Pancreas (tissue), 10 donors: Measurements from ENCODE around the gene RICTOR. TPM values are rescaled to one million over a fixed set of nuclear protein-coding genes. Genes with fewer than 3 reads are reported as not detected.

Experiments
- ATAC-seq, 4 donors: fragments of 200-7000 bp; cut with Tn5 transposase; one replicate each; pipeline versions ENCODE4 v1.8.0 to v1.9.1; 2020; ENCODE audit warnings: mild to moderate bottlenecking in 4 of 4, moderate library complexity in 4 of 4
- DNase-seq, 6 donors: peaks; one replicate each; pipeline ENCODE4 v3.0.0-alpha.2; 2020
- FAIRE-seq: peaks from 2 replicates; lab custom pipeline; 2012; peaks lifted over from hg19 to GRCh38; lab: Jason Lieb, UNC
- H3K27ac ChIP-seq, 4 donors: fragments of 200-600 bp; sonication (generic); 1 replicate in 3 of 4; 2 replicates in 1 of 4; pipeline versions ENCODE4 v1.5.0 to v1.8.0; 2020
- H3K27me3 ChIP-seq, 4 donors: fragments of 200-600 bp; one replicate each; pipeline ENCODE4 v1.8.0; 2021
- H3K36me3 ChIP-seq, 3 donors: fragments of 200-600 bp; sonication (generic) in 1 of 3; one replicate each; pipeline versions ENCODE4 v1.5.0 to v1.8.0; 2020 to 2021
- H3K4me1 ChIP-seq, 3 donors: fragments of 200-600 bp; one replicate each; pipeline ENCODE4 v1.8.0; 2021
- H3K4me3 ChIP-seq, 4 donors: fragments of 200-600 bp; sonication (generic) in 2 of 4; one replicate each; pipeline versions ENCODE4 v1.5.0 to v1.8.0; 2020 to 2021
- H3K9me3 ChIP-seq, 4 donors: fragments of 200-600 bp; one replicate each; pipeline ENCODE4 v1.8.0; 2021
- WGBS, 2 donors: extraction: QIAGEN DNeasy Blood & Tissue Kit; methylation state at CpG; one replicate each; pipeline ENCODE4 v1.1.7; 2013; 5-methylcytosine and 5-hydroxymethylcytosine counted together
- intact Hi-C, 3 donors: fragments of 100-400 bp; cut with DNase I; formaldehyde crosslinking; loops; one replicate each; pipeline versions ENCODE4 v1.11.1 to v1.14.2; 2022
- polyA plus RNA-seq, 2 donors: library from polyadenylated mRNA; stranded (reverse); fragments of 200-250 nt; gene quantifications; one replicate each; pipeline ENCODE4 v1.2.3, GENCODE V29; 2013
- total RNA-seq, 6 donors: library from RNA; stranded (reverse); fragmentation: NEBNext Ultra II Directional in 4 of 6; extraction: Animal tissue kit (Norgen Biotek cat#: 25700) in 4 of 6; gene quantifications; one replicate each; pipeline versions ENCODE4 v1.2.1 to v1.2.4, GENCODE V29; 2021 to 2023
- TF ChIP-seq, protein P1 (sequence below), 4 donors: fragments of 200-600 bp; sonication (generic) in 3 of 4; IDR thresholded peaks; one replicate each; pipeline versions ENCODE4 v1.5.0 to v1.8.0; 2021; ENCODE audit warnings: antibody characterized with exemption in 4 of 4
- donor health status: healthy with polysubstance abuse.
- donor health status: DM: no; HTN: no; CAD: no; lungs with moderate emphysema.
- donor health status: DM: no; HTN: no; CAD: no.
- donor health status: control.
- donor health status: control.
- donor health status: Bipolar disorder and iron deficiency.
- donor health status: DM: yes; HTN: yes; CAD: no.
- donor health status: DM: no; HTN: no; CAD: no.
- donor health status: DM: no; HTN: no; CAD: no.
- donor health status: DM: yes; HTN: yes; CAD: no.

RICTOR gene
- total and polyA plus RNA-seq, 8 donors = 4.2 to 23.0 (median 14.1) TPM

DNA sequence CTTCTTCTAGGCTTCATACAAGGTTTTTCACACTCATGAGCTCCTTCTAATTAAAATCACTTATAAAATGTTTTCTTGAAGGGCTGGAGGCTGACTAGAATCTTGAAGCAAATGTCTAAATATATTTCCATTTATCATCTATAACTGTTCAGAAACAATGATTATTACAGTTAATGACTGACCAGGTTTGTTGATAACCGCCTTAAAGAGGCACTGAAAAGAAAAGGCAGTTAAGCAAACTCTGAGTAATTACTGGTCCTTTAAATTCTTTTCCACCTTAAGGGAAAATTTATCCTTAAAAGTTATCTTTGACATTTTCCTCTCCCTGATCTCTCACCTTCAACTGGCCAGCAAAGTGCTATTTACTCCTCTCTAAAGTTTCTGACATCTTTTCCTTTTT is 43.2 kb downstream of the RICTOR start:
- peaks cover 6 to 18% (median 17%) of the 10 kb centered on the region in 3 donors for H3K4me1 ChIP-seq
- peak in 3 of 4 donors; percentile 14 to 75 (median 68) for ATAC-seq

DNA sequence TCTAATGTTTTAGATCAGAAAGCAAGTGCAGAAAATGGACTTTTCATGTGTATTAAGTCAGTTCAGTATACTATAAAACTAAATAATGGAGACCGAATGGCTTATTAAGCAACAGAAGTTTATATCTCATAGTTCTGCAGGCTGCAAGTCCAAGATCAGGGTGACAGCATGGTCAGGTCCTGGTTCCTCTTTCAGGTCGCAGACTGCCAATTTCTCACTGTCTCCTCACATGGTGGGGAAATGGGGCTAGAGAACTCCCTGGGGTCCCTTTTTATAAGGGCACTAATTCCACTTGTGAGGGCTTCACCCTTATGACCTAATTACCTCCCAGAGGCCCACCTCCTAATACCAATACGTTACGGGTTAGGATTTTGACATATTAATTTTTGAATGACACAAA is 48.7 kb downstream of the RICTOR start:
- DNase-seq (no peak), FAIRE-seq (no peak), ATAC-seq (no peak)
- H3K4me1 ChIP-seq = no peaks in the 10 kb centered on the region
- no peaks in the 10 kb centered on the region for H3K9me3 ChIP-seq
- no peaks in the 10 kb centered on the region for H3K36me3 ChIP-seq
- WGBS, 2 donors = 96 to 97% methylated on average over 4 of the region's 4 CpGs
- TF ChIP-seq, protein P1, sequence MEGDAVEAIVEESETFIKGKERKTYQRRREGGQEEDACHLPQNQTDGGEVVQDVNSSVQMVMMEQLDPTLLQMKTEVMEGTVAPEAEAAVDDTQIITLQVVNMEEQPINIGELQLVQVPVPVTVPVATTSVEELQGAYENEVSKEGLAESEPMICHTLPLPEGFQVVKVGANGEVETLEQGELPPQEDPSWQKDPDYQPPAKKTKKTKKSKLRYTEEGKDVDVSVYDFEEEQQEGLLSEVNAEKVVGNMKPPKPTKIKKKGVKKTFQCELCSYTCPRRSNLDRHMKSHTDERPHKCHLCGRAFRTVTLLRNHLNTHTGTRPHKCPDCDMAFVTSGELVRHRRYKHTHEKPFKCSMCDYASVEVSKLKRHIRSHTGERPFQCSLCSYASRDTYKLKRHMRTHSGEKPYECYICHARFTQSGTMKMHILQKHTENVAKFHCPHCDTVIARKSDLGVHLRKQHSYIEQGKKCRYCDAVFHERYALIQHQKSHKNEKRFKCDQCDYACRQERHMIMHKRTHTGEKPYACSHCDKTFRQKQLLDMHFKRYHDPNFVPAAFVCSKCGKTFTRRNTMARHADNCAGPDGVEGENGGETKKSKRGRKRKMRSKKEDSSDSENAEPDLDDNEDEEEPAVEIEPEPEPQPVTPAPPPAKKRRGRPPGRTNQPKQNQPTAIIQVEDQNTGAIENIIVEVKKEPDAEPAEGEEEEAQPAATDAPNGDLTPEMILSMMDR (IDR thresholded peaks at IDR 0.05) = no peak
- H3K4me3 ChIP-seq = no peak overlapping the region
- intact Hi-C loops = loop anchor here in 1 of 3 donors (10.0 kb wide), 1 partner anchor 49 kb away; the partner anchor contains the start of gene RICTOR
- no peak overlapping the region for H3K27ac ChIP-seq
- no peaks in the 10 kb centered on the region for H3K27me3 ChIP-seq

More for the DNA sequence above, 43.2 kb downstream of the RICTOR start:
- Histone ChIP-seq H3K9me3 (no peaks in the 10 kb centered on the region), H3K4me3 (no peak overlapping the region), H3K27ac (no peak overlapping the region), H3K27me3 (no peaks in the 10 kb centered on the region), H3K36me3 (no peaks in the 10 kb centered on the region)
- FAIRE-seq = no peak
- 36 to 41% methylated on average over 1 of the region's 1 CpG for WGBS, 2 donors
- intact Hi-C loops = no loop called here
- DNase-seq = no peak
- TF ChIP-seq, protein P1 (IDR thresholded peaks at IDR 0.05) = no peak

GRCh38 chr5:39024884-39025283 is 49.3 kb downstream of the RICTOR start:
- FAIRE-seq (no peak), DNase-seq (no peak), ATAC-seq (no peak)
- H3K36me3 ChIP-seq = no peaks in the 10 kb centered on the region
- H3K4me1 ChIP-seq = no peaks in the 10 kb centered on the region
- no peaks in the 10 kb centered on the region for H3K9me3 ChIP-seq
- TF ChIP-seq, protein P1 (IDR thresholded peaks at IDR 0.05) = no peak
- no peaks in the 10 kb centered on the region for H3K27me3 ChIP-seq
- no peak overlapping the region for H3K4me3 ChIP-seq
- intact Hi-C loops = loop anchor here in 1 of 3 donors (10.0 kb wide), 1 partner anchor 50 kb away; the partner anchor contains the start of gene RICTOR
- H3K27ac ChIP-seq = no peak overlapping the region

DNA sequence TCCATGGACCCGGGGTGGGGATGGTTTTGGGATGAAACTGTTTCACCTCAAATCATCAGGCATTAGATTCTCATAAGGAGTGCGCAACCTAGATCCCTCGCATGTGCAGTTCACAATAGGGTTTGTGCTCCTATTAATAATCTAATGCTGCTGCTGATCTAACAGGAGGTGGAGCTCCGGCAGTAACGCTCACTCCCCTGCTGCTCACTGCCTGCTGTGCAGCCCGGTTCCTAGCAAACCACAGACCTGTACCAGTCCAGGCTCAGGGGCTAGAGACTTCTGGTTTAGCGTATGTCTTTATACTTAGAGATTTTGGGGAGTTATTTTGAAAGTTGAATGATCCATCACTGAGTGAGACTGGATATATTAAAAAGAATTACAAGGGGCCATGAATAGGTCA is 50.2 kb downstream of the RICTOR start:
- peak in 1 of 6 donors; percentile 16 for DNase-seq
- H3K4me3 ChIP-seq = no peak overlapping the region
- no peak for FAIRE-seq
- no peak overlapping the region for H3K27ac ChIP-seq
- TF ChIP-seq, protein P1 (IDR thresholded peaks at IDR 0.05) = no peak
- 93 to 95% methylated on average over 7 of the region's 7 CpGs for WGBS, 2 donors
- H3K36me3 ChIP-seq = no peaks in the 10 kb centered on the region
- intact Hi-C loops = loop anchor here in 1 of 3 donors (10.0 kb wide), 1 partner anchor 51 kb away; the partner anchor contains the start of gene RICTOR
- no peaks in the 10 kb centered on the region for H3K27me3 ChIP-seq
- H3K4me1 ChIP-seq = no peaks in the 10 kb centered on the region
- no peaks in the 10 kb centered on the region for H3K9me3 ChIP-seq
- ATAC-seq = peak in 1 of 4 donors; percentile 32

DNA sequence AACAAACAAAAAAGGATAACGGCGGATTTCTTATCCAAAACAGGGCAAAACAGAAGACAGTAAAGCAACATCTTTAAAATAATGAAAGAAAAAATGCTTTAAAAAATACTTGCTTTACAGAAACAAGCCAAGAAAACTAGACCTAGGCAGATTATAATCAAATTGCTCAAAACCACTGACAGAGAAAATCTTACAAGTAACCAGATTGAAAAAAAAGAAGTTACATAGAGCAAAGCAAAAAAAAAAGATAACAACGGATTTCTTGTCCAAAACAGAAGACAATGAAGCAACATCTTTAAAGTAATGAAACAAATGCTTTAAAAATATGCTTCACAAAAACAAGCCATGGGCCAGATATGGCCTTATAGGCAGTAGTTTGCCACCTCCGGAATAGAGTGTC is 51.1 kb downstream of the RICTOR start:
- no peaks in the 10 kb centered on the region for H3K36me3 ChIP-seq

More for the DNA sequence above, 51.1 kb downstream of the RICTOR start:
- no peak for FAIRE-seq
- TF ChIP-seq, protein P1 (IDR thresholded peaks at IDR 0.05) = no peak
- ATAC-seq = no peak
- no peak overlapping the region for H3K4me3 ChIP-seq
- no peak overlapping the region for H3K27ac ChIP-seq
- H3K9me3 ChIP-seq = no peaks in the 10 kb centered on the region
- WGBS, 2 donors = 81 to 88% methylated on average over 4 of the region's 4 CpGs
- no peaks in the 10 kb centered on the region for H3K27me3 ChIP-seq
- no peak for DNase-seq
- H3K4me1 ChIP-seq = no peaks in the 10 kb centered on the region
- intact Hi-C loops = loop anchor here in 1 of 3 donors (10.0 kb wide), 1 partner anchor 52 kb away; the partner anchor contains the start of gene RICTOR
